NT2/D1 (cell line): ENCODE results near the gene HMGB3.

ENCODE experiments used
- SUZ12 ChIP-seq: IDR thresholded peaks from 2 replicates; pipeline ENCODE4 v1.6.1; 2011; ENCODE audit not compliant: insufficient read length, insufficient read depth; ENCODE audit errors: extremely low read depth
- YY1 ChIP-seq: IDR thresholded peaks from 2 replicates; pipeline ENCODE4 v1.6.1; 2011; ENCODE audit not compliant: insufficient read length, insufficient read depth
- ZNF274 ChIP-seq: IDR thresholded peaks from 2 replicates; pipeline ENCODE4 v1.6.1; 2011; ENCODE audit warnings: mild to moderate bottlenecking, low read depth, low read length

DNA sequence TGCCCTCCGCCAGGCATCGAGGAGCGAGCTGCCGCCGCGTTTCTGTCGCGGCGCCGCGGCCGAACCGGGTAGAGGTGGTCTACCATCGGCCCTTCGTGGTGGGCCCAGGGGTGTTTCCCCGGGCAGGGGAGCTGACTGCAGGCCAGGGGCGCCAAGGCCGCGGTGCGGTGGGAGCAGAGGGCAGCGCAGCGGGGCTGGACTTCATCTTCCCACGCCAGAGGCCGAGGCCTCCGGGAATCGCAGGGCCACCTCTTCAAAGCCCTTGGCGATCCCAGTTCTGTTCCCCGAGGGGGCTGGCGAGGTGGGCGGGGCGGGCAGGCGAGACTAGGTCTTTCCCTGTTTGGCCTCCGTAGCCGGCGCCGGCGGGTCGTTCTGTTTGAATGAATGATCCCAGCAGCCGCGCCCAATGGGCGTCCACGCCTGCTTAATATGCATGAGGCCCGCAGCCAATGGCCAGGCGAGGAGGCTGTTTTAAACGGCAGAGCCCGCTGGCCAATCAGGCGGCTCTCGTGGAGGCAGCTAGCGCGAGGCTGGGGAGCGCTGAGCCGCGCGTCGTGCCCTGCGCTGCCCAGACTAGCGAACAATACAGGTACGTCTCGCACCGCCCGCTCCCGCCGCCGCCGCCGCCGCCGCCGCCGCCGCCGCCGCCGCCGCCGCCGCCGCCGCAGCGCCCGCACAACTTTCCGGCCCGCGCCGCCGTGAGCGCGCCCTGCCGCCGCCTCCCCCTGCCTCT is at the start of gene HMGB3:
- TF ChIP-seq ZNF274 (no peak), SUZ12 (no peak), YY1 (no peak)
